H1 (cell line): ENCODE measurements around the gene EMC10. TPM values are rescaled to one million over a fixed set of nuclear protein-coding genes. Genes with fewer than 3 reads are reported as not detected.

Experiments used
- CTCF ChIA-PET: fragments of 300-600 bp; sonication (Branson Sonifier 250); formaldehyde crosslinking; loops from one replicate; lab custom pipeline; 2021; ENCODE audit not compliant: partially characterized antibody; lab: Charles Lee
- POLR2A ChIA-PET: fragments of 300-600 bp; sonication (Branson Sonifier 250); formaldehyde crosslinking; loops from one replicate; lab custom pipeline; 2021; ENCODE audit warnings: inconsistent platforms; ENCODE audit not compliant: partially characterized antibody; lab: Charles Lee
- DNase-seq, 2 experiments: peaks; one replicate each; pipeline versions ENCODE4 v3.0.0 to v3.0.0-alpha.2; 2010 to 2022; ENCODE audit warnings: low spot score in 2 of 2, low read depth in 1 of 2, mixed read lengths in 1 of 2
- FAIRE-seq: peaks from 2 replicates; lab custom pipeline; 2011; peaks lifted over from hg19 to GRCh38; lab: Jason Lieb, UNC
- H2AFZ ChIP-seq: 2 replicates; pipeline ENCODE4 v1.8.1; 2012; ENCODE audit warnings: low read length, inconsistent platforms
- H2AK5ac ChIP-seq: 2 replicates; pipeline ENCODE4 v1.6.1; 2013; ENCODE audit warnings: low read depth, low read length
- H2BK120ac ChIP-seq: replicated peaks from 2 replicates; pipeline ENCODE3; 2013; ENCODE audit warnings: low read depth, low read length, inconsistent platforms
- H2BK12ac ChIP-seq: 2 replicates; pipeline ENCODE4 v1.6.1; 2013; ENCODE audit warnings: low read depth, low read length
- H2BK15ac ChIP-seq: 2 replicates; pipeline ENCODE4 v1.6.1; 2013; ENCODE audit warnings: low read length
- H2BK20ac ChIP-seq: 2 replicates; pipeline ENCODE4 v1.6.1; 2013; ENCODE audit warnings: low read length
- H2BK5ac ChIP-seq: 2 replicates; pipeline ENCODE4 v1.6.1; 2013; ENCODE audit warnings: low read depth, low read length
- H3K14ac ChIP-seq: 2 replicates; pipeline ENCODE4 v1.6.1; 2013; ENCODE audit warnings: inconsistent platforms; ENCODE audit not compliant: insufficient read length
- H3K18ac ChIP-seq: 2 replicates; pipeline ENCODE4 v1.6.1; 2013; ENCODE audit warnings: low read length; ENCODE audit errors: extremely low read depth
- H3K23ac ChIP-seq: 2 replicates; pipeline ENCODE4 v1.6.1; 2013; ENCODE audit warnings: inconsistent platforms; ENCODE audit not compliant: insufficient read length
- H3K23me2 ChIP-seq: 2 replicates; pipeline ENCODE4 v1.6.1; 2013; ENCODE audit warnings: low read depth, low read length
- H3K27ac ChIP-seq: 2 replicates; pipeline ENCODE4 v1.6.1; 2011; ENCODE audit warnings: low read depth, low read length, inconsistent platforms
- H3K27me3 ChIP-seq, 4 experiments: replicated peaks in 1 of 4; 1 replicate in 1 of 4; 2 replicates in 3 of 4; pipeline versions ENCODE4 v1.6.1 to v1.8.1; 2011 to 2013; ENCODE audit warnings: low read length in 3 of 4, mild to moderate bottlenecking in 3 of 4, inconsistent platforms in 2 of 4, mixed read lengths in 2 of 4, moderate library complexity in 1 of 4; ENCODE audit not compliant: control insufficient read depth in 3 of 4, insufficient read depth in 3 of 4; ENCODE audit errors: extremely low read depth in 1 of 4
- H3K36me3 ChIP-seq, 4 experiments: 2 replicates each; pipeline versions ENCODE4 v1.6.1 to v1.8.1; 2011 to 2013; ENCODE audit warnings: mild to moderate bottlenecking in 4 of 4, low read length in 3 of 4, moderate library complexity in 2 of 4, control low read depth in 1 of 4, inconsistent platforms in 1 of 4; ENCODE audit not compliant: insufficient read depth in 4 of 4, control insufficient read depth in 2 of 4
- H3K4ac ChIP-seq: replicated peaks from 2 replicates; pipeline ENCODE3; 2013; ENCODE audit warnings: low read length, low read depth, mixed read lengths, inconsistent platforms; ENCODE audit not compliant: insufficient read length
- H3K4me1 ChIP-seq, 4 experiments: replicated peaks in 1 of 4; 1 replicate in 1 of 4; 2 replicates in 3 of 4; pipeline versions ENCODE4 v1.6.1 to v1.8.1; 2011 to 2013; ENCODE audit warnings: low read length in 3 of 4, inconsistent platforms in 2 of 4, mixed read lengths in 1 of 4; ENCODE audit not compliant: insufficient read depth in 4 of 4, control insufficient read depth in 3 of 4
- H3K4me2 ChIP-seq, 2 experiments: 2 replicates each; pipeline versions ENCODE4 v1.6.1 to v1.8.1; 2011 to 2013; ENCODE audit warnings: low read depth in 2 of 2, low read length in 2 of 2, control low read depth in 1 of 2, inconsistent platforms in 1 of 2, mild to moderate bottlenecking in 1 of 2; ENCODE audit not compliant: insufficient read depth in 1 of 2
- H3K4me3 ChIP-seq, 4 experiments: fragments of 200-600, 300-600 bp in 1 of 4; sonication (generic), shearing (Covaris generic), sonication (Bioruptor Twin) in 1 of 4; 2 replicates each; pipeline versions ENCODE4 v1.5.1 to v1.8.1; 2011 to 2016; ENCODE audit warnings: low read length in 4 of 4, low read depth in 3 of 4, control low read depth in 2 of 4, inconsistent platforms in 2 of 4, mild to moderate bottlenecking in 2 of 4, mixed read lengths in 1 of 4, moderate library complexity in 1 of 4; ENCODE audit not compliant: insufficient read depth in 2 of 4; ENCODE audit errors: extremely low read depth in 1 of 4
- H3K56ac ChIP-seq: replicated peaks from 2 replicates; pipeline ENCODE3; 2013; ENCODE audit warnings: low read depth, mild to moderate bottlenecking, mixed read lengths, low read length, inconsistent platforms; ENCODE audit not compliant: insufficient read length
- H3K79me1 ChIP-seq: 2 replicates; pipeline ENCODE4 v1.6.1; 2013; ENCODE audit warnings: low read depth, low read length, control low read depth
- H3K79me2 ChIP-seq, 2 experiments: 2 replicates each; pipeline versions ENCODE4 v1.6.1 to v1.8.1; 2012 to 2013; ENCODE audit warnings: low read length in 2 of 2, mild to moderate bottlenecking in 2 of 2, inconsistent platforms in 1 of 2; ENCODE audit not compliant: insufficient read depth in 2 of 2, control insufficient read depth in 1 of 2
- H3K9ac ChIP-seq, 4 experiments: replicated peaks in 1 of 4; 1 replicate in 1 of 4; 2 replicates in 3 of 4; pipeline versions ENCODE4 v1.6.1 to v1.8.1; 2011 to 2013; ENCODE audit warnings: low read depth in 3 of 4, low read length in 3 of 4, control low read depth in 2 of 4, mild to moderate bottlenecking in 2 of 4, moderate library complexity in 2 of 4, inconsistent platforms in 1 of 4; ENCODE audit errors: extremely low read depth in 1 of 4
- H3K9me3 ChIP-seq, 2 experiments: 2 replicates each; pipeline versions ENCODE4 v1.6.1 to v1.8.1; 2012 to 2013; ENCODE audit warnings: mild to moderate bottlenecking in 2 of 2, moderate library complexity in 2 of 2, control low read depth in 1 of 2, inconsistent platforms in 1 of 2, low read depth in 1 of 2, low read length in 1 of 2, mixed read lengths in 1 of 2; ENCODE audit not compliant: insufficient read depth in 2 of 2
- H4K20me1 ChIP-seq, 2 experiments: replicated peaks in 1 of 2; 2 replicates each; pipeline versions ENCODE3 to v1.8.1; 2011 to 2013; ENCODE audit warnings: inconsistent platforms in 2 of 2, low read length in 2 of 2, mild to moderate bottlenecking in 1 of 2; ENCODE audit not compliant: insufficient read depth in 2 of 2, control insufficient read depth in 1 of 2
- H4K5ac ChIP-seq: 2 replicates; pipeline ENCODE4 v1.6.1; 2013; ENCODE audit warnings: low read length, low read depth, mixed read lengths, inconsistent platforms; ENCODE audit not compliant: insufficient read length
- H4K8ac ChIP-seq: 2 replicates; pipeline ENCODE4 v1.8.0; 2013; ENCODE audit warnings: mild to moderate bottlenecking, moderate library complexity, low read length, inconsistent platforms; ENCODE audit not compliant: insufficient read depth; ENCODE audit errors: extremely low read depth
- H4K91ac ChIP-seq: replicated peaks from 2 replicates; pipeline ENCODE3; 2013; ENCODE audit warnings: low read length, mixed read lengths, inconsistent platforms; ENCODE audit not compliant: insufficient read length
- GTF2F1 ChIP-seq: IDR thresholded peaks from 2 replicates; pipeline ENCODE4 v1.6.1; 2012; ENCODE audit warnings: low read depth, low read length, improper control_type of control experiment, borderline replicate concordance
- HDAC2 ChIP-seq, 2 experiments: fragments of 300-600 bp in 1 of 2; sonication (generic) in 1 of 2; IDR thresholded peaks; 2 replicates each; pipeline ENCODE4 v1.6.1; 2011 to 2012; ENCODE audit warnings: low read depth in 2 of 2, low read length in 2 of 2, mild to moderate bottlenecking in 2 of 2, moderate library complexity in 2 of 2, borderline replicate concordance in 1 of 2, inconsistent platforms in 1 of 2
- RFX5 ChIP-seq: IDR thresholded peaks from 2 replicates; pipeline ENCODE4 v1.6.1; 2011; ENCODE audit warnings: low read depth, low read length, improper control_type of control experiment, borderline replicate concordance
- RNF2 ChIP-seq: fragments of 200-900, 300-1000 bp; sonication (generic); IDR thresholded peaks from 2 replicates; pipeline ENCODE4 v1.7.1; 2016; ENCODE audit warnings: borderline replicate concordance, low read depth, mild to moderate bottlenecking, antibody characterized with exemption, low read length; ENCODE audit not compliant: poor library complexity, severe bottlenecking; ENCODE audit errors: missing control alignments
- TAF1 ChIP-seq: IDR thresholded peaks from 2 replicates; pipeline ENCODE4 v1.6.1; 2011; ENCODE audit warnings: mild to moderate bottlenecking, low read depth, low read length
- WGBS, 2 experiments: shearing (Covaris generic) in 1 of 2; methylation state at CpG; one replicate each; pipeline versions ENCODE4 v1.1.6 to v1.1.7; 2013 to 2015; ENCODE audit warnings: low lambda C conversion rate in 2 of 2, mixed read lengths in 2 of 2, inconsistent platforms in 1 of 2, low coverage in 1 of 2, missing lambda C conversion rate in 1 of 2; ENCODE audit not compliant: insufficient replicate concordance in 2 of 2, insufficient coverage in 1 of 2, insufficient read length in 1 of 2; ENCODE audit errors: extremely low coverage in 1 of 2, missing lambda C conversion rate in 1 of 2; 5-methylcytosine and 5-hydroxymethylcytosine counted together
- polyA plus RNA-seq, 7 experiments: library from polyadenylated mRNA; depleted of rRNA in 3 of 7; stranded (reverse) in 5 of 7; unstranded in 2 of 7; fragments of >200 nt in 5 of 7; fragments of 200-250 nt in 2 of 7; gene quantifications; 1 replicate in 5 of 7; 2 replicates in 1 of 7; 4 replicates in 1 of 7; pipeline versions ENCODE4 v1.2.1 to v1.2.3, GENCODE V29; 2011 to 2013; ENCODE audit warnings: missing spikeins in 2 of 7, mixed read lengths in 2 of 7
- total RNA-seq: library from RNA; stranded (reverse); fragmentation: NEBNext Ultra II Directional; extraction: Animal tissue kit (Norgen Biotek cat#: 25700); gene quantifications from 2 replicates; pipeline ENCODE4 v1.2.1, GENCODE V29; 2021
- TF ChIP-seq, protein P1 (sequence below): IDR thresholded peaks from 2 replicates; pipeline ENCODE4 v1.6.1; 2012; ENCODE audit warnings: inconsistent platforms

Gene EMC10
- total and polyA plus RNA-seq, 2 of the 8 experiments (the other 6 are each of a cell fraction or from before 2014, with no cell fraction given) = 77.6 to 103 TPM

GRCh38 chr19:50455992-50456391 is 20.3 kb upstream of the EMC10 start:
- no peak for DNase-seq
- no peaks in the 10 kb centered on the region for H3K79me1 ChIP-seq
- POLR2A ChIA-PET = interaction anchor here (1.1 kb wide), 1 partner anchor 10 kb away, joined by 4 read pairs; no protein-coding TSS in a partner anchor
- H3K56ac ChIP-seq = no peak overlapping the region
- TF ChIP-seq, protein P1, sequence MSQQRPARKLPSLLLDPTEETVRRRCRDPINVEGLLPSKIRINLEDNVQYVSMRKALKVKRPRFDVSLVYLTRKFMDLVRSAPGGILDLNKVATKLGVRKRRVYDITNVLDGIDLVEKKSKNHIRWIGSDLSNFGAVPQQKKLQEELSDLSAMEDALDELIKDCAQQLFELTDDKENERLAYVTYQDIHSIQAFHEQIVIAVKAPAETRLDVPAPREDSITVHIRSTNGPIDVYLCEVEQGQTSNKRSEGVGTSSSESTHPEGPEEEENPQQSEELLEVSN = no peak
- no peak for TF ChIP-seq TAF1
- no peak for TF ChIP-seq RFX5
- TF ChIP-seq RNF2 = no peak
- no peak for TF ChIP-seq HDAC2 (IDR thresholded peaks at IDR 0.05; ENCODE audit: borderline replicate concordance in 1 of 2, low read depth in 2 of 2, low read length in 2 of 2)
- no peak for TF ChIP-seq GTF2F1
- TF ChIP-seq, all 59 proteins: peak for 0
- no peak overlapping the region for H2BK5ac ChIP-seq
- CTCF ChIA-PET = no interaction called here
- no peak overlapping the region for H3K27ac ChIP-seq
- H4K5ac ChIP-seq = no peak overlapping the region
- H3K23me2 ChIP-seq = peaks cover 7% of the 10 kb centered on the region; the same call in 1 of the 2 replicates
- no peak overlapping the region for H4K8ac ChIP-seq
- H2AK5ac ChIP-seq = no peak overlapping the region
- no peak overlapping the region for H4K91ac ChIP-seq
- H3K27me3 ChIP-seq = no peaks in the 10 kb centered on the region; a peak in 2 of 7 replicates
- H3K4me1 ChIP-seq = peaks cover 0 to 3% (median under 1%) of the 10 kb centered on the region in 4 experiments; a peak in 2 of 7 replicates
- no peak overlapping the region for H3K4me2 ChIP-seq
- no peak overlapping the region for H2AFZ ChIP-seq
- no peak overlapping the region for H3K23ac ChIP-seq
- H3K18ac ChIP-seq = no peak overlapping the region
- no peak overlapping the region for H2BK12ac ChIP-seq
- peaks cover 0 to 3% of the 10 kb centered on the region in 2 experiments for H4K20me1 ChIP-seq
- 83 to 100% methylated on average over 1 to 2 of the region's 2 CpGs for WGBS, 2 experiments
- no peak overlapping the region for H2BK20ac ChIP-seq
- H3K36me3 ChIP-seq = no peaks in the 10 kb centered on the region
- H3K79me2 ChIP-seq = no peaks in the 10 kb centered on the region
- no peak overlapping the region for H3K9ac ChIP-seq
- H3K9me3 ChIP-seq = no peaks in the 10 kb centered on the region
- FAIRE-seq = no peak
- no peak overlapping the region for H2BK120ac ChIP-seq
- H3K14ac ChIP-seq = no peak overlapping the region
- no peak overlapping the region for H3K4ac ChIP-seq
- H2BK15ac ChIP-seq = no peak overlapping the region
- no peak overlapping the region for H3K4me3 ChIP-seq
